CD14-positive monocyte (primary cell): Measurements from ENCODE around the gene GALT. TPM values are rescaled to one million over a fixed set of nuclear protein-coding genes. Genes with fewer than 3 reads are reported as not detected.

Source experiments
- DNase-seq, 3 donors: peaks; one replicate each; pipeline ENCODE4 v3.0.0-alpha.2; 2011 to 2022
- H2AFZ ChIP-seq: 2 replicates; pipeline ENCODE4 v1.6.0; 2012; ENCODE audit warnings: mild to moderate bottlenecking, low read depth, low read length, inconsistent platforms; ENCODE audit not compliant: insufficient read depth, poor library complexity, severe bottlenecking
- H3K27ac ChIP-seq, 2 donors: 1 replicate in 1 of 2; 2 replicates in 1 of 2; pipeline ENCODE4 v1.5.1; 2012 to 2013; ENCODE audit warnings: low read length in 2 of 2, control low read depth in 1 of 2, inconsistent platforms in 1 of 2, low read depth in 1 of 2, mild to moderate bottlenecking in 1 of 2
- H3K27me3 ChIP-seq, 2 donors: one replicate each; pipeline versions ENCODE4 v1.6.0 to v1.6.1; 2011 to 2013; ENCODE audit warnings: low read length in 2 of 2; ENCODE audit not compliant: control insufficient read depth in 2 of 2, insufficient read depth in 2 of 2
- H3K36me3 ChIP-seq, 2 donors: replicated peaks in 1 of 2; 1 replicate in 1 of 2; 2 replicates in 1 of 2; pipeline versions ENCODE4 v1.5.1 to v1.6.1; 2012 to 2013; ENCODE audit warnings: low read length in 2 of 2, control low read depth in 1 of 2, inconsistent platforms in 1 of 2, mild to moderate bottlenecking in 1 of 2; ENCODE audit not compliant: insufficient read depth in 2 of 2, control insufficient read depth in 1 of 2
- H3K4me1 ChIP-seq, 2 donors: 1 replicate in 1 of 2; 2 replicates in 1 of 2; pipeline versions ENCODE4 v1.5.1 to v1.6.1; 2012 to 2013; ENCODE audit warnings: low read length in 2 of 2, control low read depth in 1 of 2, inconsistent platforms in 1 of 2, mild to moderate bottlenecking in 1 of 2, moderate library complexity in 1 of 2; ENCODE audit not compliant: insufficient read depth in 2 of 2, control insufficient read depth in 1 of 2
- H3K4me2 ChIP-seq: replicated peaks from 2 replicates; pipeline ENCODE3; 2012; ENCODE audit warnings: low read length, moderate library complexity, mild to moderate bottlenecking; ENCODE audit not compliant: poor library complexity, severe bottlenecking; ENCODE audit errors: extremely low read depth
- H3K4me3 ChIP-seq, 3 experiments: fragments of 200-600 bp in 1 of 3; sonication (generic) in 1 of 3; replicated peaks in 1 of 3; 1 replicate in 2 of 3; 2 replicates in 1 of 3; pipeline ENCODE4 v1.5.1; 2011 to 2013; ENCODE audit warnings: low read length in 3 of 3, mild to moderate bottlenecking in 3 of 3, control low read depth in 2 of 3, low read depth in 2 of 3, inconsistent platforms in 1 of 3, moderate library complexity in 1 of 3
- H3K79me2 ChIP-seq: 2 replicates; pipeline ENCODE4 v1.6.0; 2012; ENCODE audit warnings: mild to moderate bottlenecking, control low read depth, inconsistent platforms, low read length, moderate library complexity; ENCODE audit not compliant: insufficient read depth
- H3K9ac ChIP-seq: 2 replicates; pipeline ENCODE4 v1.6.0; 2017; ENCODE audit warnings: low read length, mild to moderate bottlenecking; ENCODE audit not compliant: insufficient read depth, poor library complexity, severe bottlenecking
- H3K9me3 ChIP-seq, 2 donors: replicated peaks in 1 of 2; 1 replicate in 1 of 2; 2 replicates in 1 of 2; pipeline versions ENCODE4 v1.5.1 to v1.6.1; 2012 to 2013; ENCODE audit warnings: low read length in 2 of 2, control low read depth in 1 of 2; ENCODE audit not compliant: control insufficient read depth in 1 of 2, insufficient read depth in 1 of 2
- H4K20me1 ChIP-seq: 2 replicates; pipeline ENCODE4 v1.6.0; 2012; ENCODE audit warnings: mild to moderate bottlenecking, low read length, control low read depth, moderate library complexity; ENCODE audit not compliant: insufficient read depth
- H3K27ac Mint-ChIP-seq, 7 donors: one replicate each; pipeline ENCODE4 v1.8.0; 2020; ENCODE audit warnings: mild to moderate bottlenecking in 7 of 7, mixed read lengths in 7 of 7, moderate library complexity in 6 of 7, inconsistent platforms in 2 of 7
- H3K27me3 Mint-ChIP-seq, 3 donors: one replicate each; pipeline ENCODE4 v1.8.0; 2021 to 2022; ENCODE audit warnings: low read depth in 3 of 3, mild to moderate bottlenecking in 3 of 3, mixed read lengths in 3 of 3, moderate library complexity in 3 of 3, inconsistent platforms in 1 of 3
- H3K36me3 Mint-ChIP-seq, 2 donors: one replicate each; pipeline ENCODE4 v1.8.0; 2020; ENCODE audit warnings: mixed read lengths in 2 of 2, inconsistent platforms in 1 of 2, mild to moderate bottlenecking in 1 of 2
- H3K4me1 Mint-ChIP-seq: one replicate; pipeline ENCODE4 v1.8.0; 2020; ENCODE audit warnings: mild to moderate bottlenecking, mixed read lengths
- H3K4me3 Mint-ChIP-seq, 2 donors: one replicate each; pipeline ENCODE4 v1.8.0; 2020; ENCODE audit warnings: mild to moderate bottlenecking in 2 of 2, mixed read lengths in 2 of 2, moderate library complexity in 1 of 2
- H3K9me3 Mint-ChIP-seq, 7 donors: one replicate each; pipeline ENCODE4 v1.8.0; 2020 to 2022; ENCODE audit warnings: mixed read lengths in 7 of 7, mild to moderate bottlenecking in 6 of 7, moderate library complexity in 6 of 7, inconsistent platforms in 2 of 7
- WGBS: methylation state at CpG from one replicate; pipeline ENCODE4 v1.1.5; 2013; ENCODE audit warnings: missing lambda C conversion rate; ENCODE audit not compliant: insufficient coverage; 5-methylcytosine and 5-hydroxymethylcytosine counted together
- intact Hi-C, 2 donors: fragments of 100-400 bp; cut with micrococcal nuclease; formaldehyde crosslinking; loops; one replicate each; pipeline versions ENCODE4 v1.15.0 to v1.15.1; 2023
- polyA plus RNA-seq, 3 donors: library from polyadenylated mRNA; depleted of rRNA in 1 of 3; unstranded in 2 of 3; stranded (reverse) in 1 of 3; fragments of 300-500 nt in 2 of 3; fragments of >200 nt in 1 of 3; fragmentation: Illumina TruSeq in 2 of 3; gene quantifications; 1 replicate in 2 of 3; 2 replicates in 1 of 3; pipeline ENCODE4 v1.2.3, GENCODE V29; 2012 to 2021
- TF ChIP-seq, protein P1 (sequence below): fragments of 200-600 bp; IDR thresholded peaks from one replicate; pipeline ENCODE4 v1.8.0; 2022; ENCODE audit warnings: antibody characterized with exemption, mild to moderate bottlenecking

The GALT gene
- polyA plus RNA-seq, 3 donors = 25.6 to 103 (median 26.9) TPM

DNA sequence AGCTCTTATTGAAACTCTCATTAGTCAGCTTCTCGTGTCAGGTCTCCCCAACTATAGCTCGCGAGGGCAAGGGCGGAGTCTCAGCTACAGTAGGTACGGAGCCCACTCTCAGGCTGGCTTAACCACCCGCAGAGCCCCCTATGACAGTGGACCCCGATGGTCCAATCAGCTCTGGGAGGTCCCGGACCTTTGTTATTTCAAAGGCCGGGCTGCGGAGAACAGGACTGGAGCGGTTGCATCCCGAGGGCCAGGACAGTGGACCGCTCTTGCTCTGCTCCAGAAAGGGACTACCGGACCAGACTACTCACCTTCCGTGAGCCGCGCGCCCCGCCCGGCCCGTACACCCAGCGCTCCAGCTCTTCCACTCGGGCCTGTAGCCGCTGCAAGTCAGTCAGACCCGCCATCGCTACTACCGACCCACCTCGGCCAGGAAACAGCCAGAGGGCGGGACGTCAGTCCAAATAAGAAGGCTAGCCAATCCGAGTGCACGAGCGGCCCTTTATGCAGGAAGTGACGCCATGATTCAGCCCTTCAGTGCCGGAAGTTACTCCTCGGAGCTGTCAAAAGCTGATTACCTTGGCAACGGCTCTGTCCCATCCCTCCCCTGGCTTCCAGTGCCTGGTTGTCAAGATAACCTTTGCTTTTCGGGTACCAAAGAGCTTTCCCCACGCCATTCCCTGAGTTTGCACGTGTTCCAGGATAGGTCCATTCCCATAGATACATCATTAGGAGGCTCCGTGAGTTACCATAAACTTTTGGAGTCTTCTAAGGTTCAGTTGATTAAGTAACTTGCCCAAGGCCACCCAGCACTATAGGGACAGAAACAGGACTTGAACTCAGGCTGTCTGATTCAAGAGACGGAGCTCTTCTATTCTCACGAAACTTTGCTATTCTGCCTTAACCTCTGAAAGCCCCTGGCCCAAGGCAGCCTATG is 26.1 kb upstream of the GALT start, which contains the start of gene DCTN3:
Gene DCTN3 (minus strand): TSS at position 435 of the 934 bp plus-strand sequence. CDS start 31 bp downstream, at position 404.
- peaks cover 23% of the 10 kb centered on the region for H3K4me1 Mint-ChIP-seq
- peaks cover 10% of the 10 kb centered on the region for H3K79me2 ChIP-seq
- H2AFZ ChIP-seq = peak within 1 kb of the TSS; percentile 96
- H3K27ac ChIP-seq = peak within 1 kb of the TSS; percentile 32 to 78
- peak within 1 kb of the TSS; percentile 68 to 88 (median 86) for H3K4me3 ChIP-seq
- peak within 1 kb of the TSS; percentile 84 to 93 (median 88) for H3K27ac Mint-ChIP-seq
- H3K4me1 ChIP-seq = peaks cover 14 to 20% of the 10 kb centered on the region in 2 donors
- H4K20me1 ChIP-seq = no peaks in the 10 kb centered on the region
- intact Hi-C loops = no loop called here
- H3K4me3 Mint-ChIP-seq = peak within 1 kb of the TSS; percentile 89 to 97
- peaks cover 32 to 39% of the 10 kb centered on the region in 2 donors for H3K27me3 ChIP-seq
- H3K9ac ChIP-seq = peak within 1 kb of the TSS; percentile 80
- peaks cover 0 to 30% of the 10 kb centered on the region in 2 donors for H3K9me3 ChIP-seq
- peak; percentile 92 to 98 (median 94) for DNase-seq
- WGBS = under 1% methylated on average over 40 of the region's 43 CpGs
- peaks cover 44% of the 10 kb centered on the region in 3 donors for H3K27me3 Mint-ChIP-seq
- TF ChIP-seq, protein P1, sequence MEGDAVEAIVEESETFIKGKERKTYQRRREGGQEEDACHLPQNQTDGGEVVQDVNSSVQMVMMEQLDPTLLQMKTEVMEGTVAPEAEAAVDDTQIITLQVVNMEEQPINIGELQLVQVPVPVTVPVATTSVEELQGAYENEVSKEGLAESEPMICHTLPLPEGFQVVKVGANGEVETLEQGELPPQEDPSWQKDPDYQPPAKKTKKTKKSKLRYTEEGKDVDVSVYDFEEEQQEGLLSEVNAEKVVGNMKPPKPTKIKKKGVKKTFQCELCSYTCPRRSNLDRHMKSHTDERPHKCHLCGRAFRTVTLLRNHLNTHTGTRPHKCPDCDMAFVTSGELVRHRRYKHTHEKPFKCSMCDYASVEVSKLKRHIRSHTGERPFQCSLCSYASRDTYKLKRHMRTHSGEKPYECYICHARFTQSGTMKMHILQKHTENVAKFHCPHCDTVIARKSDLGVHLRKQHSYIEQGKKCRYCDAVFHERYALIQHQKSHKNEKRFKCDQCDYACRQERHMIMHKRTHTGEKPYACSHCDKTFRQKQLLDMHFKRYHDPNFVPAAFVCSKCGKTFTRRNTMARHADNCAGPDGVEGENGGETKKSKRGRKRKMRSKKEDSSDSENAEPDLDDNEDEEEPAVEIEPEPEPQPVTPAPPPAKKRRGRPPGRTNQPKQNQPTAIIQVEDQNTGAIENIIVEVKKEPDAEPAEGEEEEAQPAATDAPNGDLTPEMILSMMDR = no peak
- H3K36me3 ChIP-seq = peaks cover 28 to 35% of the 10 kb centered on the region in 2 donors
- peak within 1 kb of the TSS; percentile 93 for H3K4me2 ChIP-seq
- peaks cover 3 to 29% (median 20%) of the 10 kb centered on the region in 7 donors for H3K9me3 Mint-ChIP-seq
- peaks cover 34 to 44% of the 10 kb centered on the region in 2 donors for H3K36me3 Mint-ChIP-seq

- H3K9me3 ChIP-seq = peaks cover 0 to 42% of the 10 kb centered on the region in 2 donors
- no peak overlapping the region for H3K27ac ChIP-seq
- intact Hi-C loops = no loop called here
- DNase-seq = peak in 1 of 3 donors; percentile 17
- H3K79me2 ChIP-seq = peaks cover 10% of the 10 kb centered on the region
- TF ChIP-seq, protein P1 = no peak
- H3K4me1 ChIP-seq = peaks cover 14 to 23% of the 10 kb centered on the region in 2 donors
- H3K4me3 Mint-ChIP-seq = peak overlapping the region; percentile 24 to 89
- H3K36me3 ChIP-seq = peaks cover 0 to 2% of the 10 kb centered on the region in 2 donors
- H3K4me1 Mint-ChIP-seq = peaks cover 29% of the 10 kb centered on the region
- 5% methylated on average over 49 of the region's 63 CpGs for WGBS
- no peaks in the 10 kb centered on the region for H4K20me1 ChIP-seq
- H3K27me3 ChIP-seq = peaks cover 65 to 72% of the 10 kb centered on the region in 2 donors
- peaks cover 3 to 40% (median 20%) of the 10 kb centered on the region in 7 donors for H3K9me3 Mint-ChIP-seq
- no peak overlapping the region for H2AFZ ChIP-seq
- H3K36me3 Mint-ChIP-seq = peaks cover 2 to 20% of the 10 kb centered on the region in 2 donors
- H3K27ac Mint-ChIP-seq = no peak overlapping the region
- no peak overlapping the region for H3K4me2 ChIP-seq
- no peak overlapping the region for H3K9ac ChIP-seq
- peaks cover 76 to 77% (median 77%) of the 10 kb centered on the region in 3 donors for H3K27me3 Mint-ChIP-seq
- H3K4me3 ChIP-seq = no peak overlapping the region
Measured at GRCh38 chr9:34623374-34624235, 22.9 kb upstream of the GALT start.
